SH-SY5Y (cell line): ENCODE results near the gene BCL2L13.

Experiments
- GATA2 ChIP-seq: IDR thresholded peaks from 2 replicates; pipeline ENCODE4 v1.6.1; 2011; ENCODE audit warnings: mild to moderate bottlenecking, low read depth, low read length
- GATA3 ChIP-seq: IDR thresholded peaks from 2 replicates; pipeline ENCODE4 v1.6.1; 2011; ENCODE audit warnings: low read depth, mild to moderate bottlenecking, low read length, moderate library complexity

DNA sequence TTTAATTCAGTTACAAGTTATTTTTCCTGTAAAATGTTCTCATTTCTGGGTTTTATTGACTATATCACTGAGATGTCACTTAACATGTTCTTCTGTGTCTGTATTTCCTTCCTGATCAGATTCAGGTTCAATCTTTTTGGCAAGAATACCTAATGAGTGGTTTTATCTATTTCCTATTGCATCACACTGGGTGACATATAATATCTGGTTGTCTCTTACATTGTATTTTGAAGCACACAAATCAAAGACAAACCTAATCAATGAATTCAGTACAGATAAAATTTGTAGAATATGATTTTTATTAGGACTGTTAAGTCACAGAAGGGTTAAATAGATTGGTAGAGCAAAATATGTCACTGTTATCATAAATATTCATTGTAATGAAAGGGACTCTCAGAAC lies 60.4 kb downstream of the BCL2L13 start:
- TF ChIP-seq GATA3 (no peak), GATA2 (no peak)
